Measurements from ENCODE around the gene ARFRP1.
"Not testable (repeated sequence)": the region's sequence is repeated elsewhere in the genome, so short reads cannot be mapped to it uniquely, and the experiment has no call there.

The ARFRP1 gene

DNA sequence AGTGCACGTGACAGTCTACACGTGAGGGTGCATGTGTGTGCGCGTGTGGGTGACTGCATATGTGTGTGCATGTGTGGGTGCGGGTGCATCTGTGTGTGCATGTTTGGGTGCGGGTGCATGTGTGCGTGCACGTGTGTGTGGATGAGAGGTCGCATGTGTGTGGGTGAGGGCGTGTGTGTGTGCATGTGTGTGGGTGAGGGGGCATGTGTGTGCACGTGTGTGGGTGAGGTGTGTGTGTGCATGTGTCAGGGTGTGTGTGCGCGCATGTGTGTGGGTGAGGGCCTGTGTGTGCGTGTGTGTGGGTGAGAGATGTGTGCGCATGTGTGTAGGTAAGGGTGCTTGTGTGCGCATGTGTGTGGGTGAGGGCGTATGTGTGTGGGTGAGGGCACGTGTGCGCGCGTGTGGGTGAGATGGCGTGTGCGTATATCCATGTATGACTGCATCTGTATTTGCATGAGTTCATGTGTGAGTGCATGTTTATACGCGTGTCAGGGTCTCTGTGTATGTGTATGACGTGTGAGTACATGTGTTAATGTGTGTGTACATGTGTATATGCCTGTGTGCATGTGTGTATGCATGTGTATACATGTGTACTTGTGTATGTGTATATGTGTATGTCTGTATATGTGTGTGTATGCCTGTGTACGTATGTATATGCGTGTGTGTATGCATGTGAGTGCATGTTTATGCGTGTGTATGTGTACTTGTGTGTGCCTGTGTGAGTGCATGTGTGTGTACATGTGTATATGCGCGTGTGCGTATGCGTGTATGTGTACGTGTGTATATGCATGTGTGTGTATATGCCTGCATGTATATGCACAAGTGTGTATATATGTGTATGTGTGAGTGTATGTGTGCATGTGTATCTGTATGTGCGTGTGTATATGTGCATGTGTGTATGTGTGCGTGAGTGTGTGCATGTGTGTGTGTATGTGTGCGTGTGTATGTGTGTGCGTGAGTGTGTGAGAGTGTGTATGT is 24.6 kb upstream of the ARFRP1 start:
- DNase-seq (ENCODE audit: low read depth): no peak

DNA sequence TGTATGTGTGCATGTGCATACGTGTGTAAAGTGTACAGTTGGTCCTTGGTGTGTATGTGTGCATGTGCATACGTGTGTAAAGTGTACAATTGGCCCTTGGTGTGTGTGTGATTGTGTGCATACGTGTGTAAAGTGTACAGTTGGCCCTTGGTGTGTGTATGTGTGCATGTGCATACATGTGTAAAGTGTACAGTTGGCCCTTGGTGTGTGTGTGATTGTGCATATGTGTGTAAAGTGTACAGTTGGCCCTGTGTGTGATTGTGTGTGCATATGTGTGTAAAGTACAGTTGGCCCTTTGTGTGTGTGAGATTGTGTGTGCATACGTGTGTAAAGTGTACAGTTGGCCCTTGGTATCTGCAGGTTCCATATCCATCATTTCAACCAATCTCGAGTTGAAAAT is 23.6 kb upstream of the ARFRP1 start:
- no peak for DNase-seq (ENCODE audit: low read depth)

DNA sequence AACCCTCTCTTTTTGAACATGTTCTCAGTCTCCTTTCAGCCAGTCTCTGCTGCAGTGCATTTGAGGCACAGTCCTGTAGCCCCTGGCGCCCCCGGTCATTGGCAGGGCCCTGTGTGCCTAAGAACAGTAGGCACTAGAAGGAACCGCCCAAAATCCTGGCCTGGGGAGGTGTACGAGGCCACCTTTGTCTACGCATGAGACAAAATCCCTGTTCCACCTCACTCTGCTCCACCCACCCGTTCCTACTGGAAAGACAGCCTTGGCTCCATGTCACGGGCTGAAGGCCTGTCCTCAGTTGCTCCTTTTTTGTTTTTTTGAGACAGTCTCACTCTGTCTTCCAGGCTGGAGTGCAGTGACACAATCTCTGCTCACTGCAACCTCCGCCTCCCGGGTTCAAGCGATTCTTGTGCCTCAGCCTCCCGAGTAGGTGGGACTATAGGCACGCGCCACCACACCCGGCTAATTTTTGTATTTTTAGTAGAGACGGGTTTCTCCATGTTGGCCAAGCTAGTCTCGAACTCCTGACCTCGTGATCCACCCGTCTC is 22.5 kb upstream of the ARFRP1 start:
- DNase-seq (ENCODE audit: low read depth): not testable (repeated sequence)

DNA sequence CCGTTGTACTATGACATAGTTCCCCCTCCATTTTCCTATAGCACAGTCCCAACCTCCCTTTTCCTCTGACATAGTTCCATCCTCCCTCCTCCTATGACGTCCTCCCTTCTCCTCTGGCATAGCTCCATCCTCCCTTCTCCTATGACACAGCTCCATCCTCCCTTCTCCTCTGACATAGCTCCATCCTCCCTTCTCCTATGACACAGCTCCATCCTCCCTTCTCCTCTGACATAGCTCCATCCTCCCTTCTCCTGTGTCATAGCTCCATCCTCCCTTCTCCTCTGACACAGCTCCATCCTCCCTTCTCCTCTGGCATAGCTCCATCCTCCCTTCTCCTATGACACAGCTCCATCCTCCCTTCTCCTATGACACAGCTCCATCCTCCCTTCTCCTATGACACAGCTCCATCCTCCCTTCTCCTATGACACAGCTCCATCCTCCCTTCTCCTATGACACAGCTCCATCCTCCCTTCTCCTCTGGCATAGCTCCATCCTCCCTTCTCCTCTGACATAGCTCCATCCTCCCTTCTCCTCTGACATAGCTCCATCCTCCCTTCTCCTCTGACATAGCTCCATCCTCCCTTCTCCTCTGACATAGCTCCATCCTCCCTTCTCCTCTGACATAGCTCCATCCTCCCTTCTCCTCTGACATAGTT is 15.3 kb upstream of the ARFRP1 start:
- DNase-seq (ENCODE audit: low read depth): not testable (repeated sequence)

DNA sequence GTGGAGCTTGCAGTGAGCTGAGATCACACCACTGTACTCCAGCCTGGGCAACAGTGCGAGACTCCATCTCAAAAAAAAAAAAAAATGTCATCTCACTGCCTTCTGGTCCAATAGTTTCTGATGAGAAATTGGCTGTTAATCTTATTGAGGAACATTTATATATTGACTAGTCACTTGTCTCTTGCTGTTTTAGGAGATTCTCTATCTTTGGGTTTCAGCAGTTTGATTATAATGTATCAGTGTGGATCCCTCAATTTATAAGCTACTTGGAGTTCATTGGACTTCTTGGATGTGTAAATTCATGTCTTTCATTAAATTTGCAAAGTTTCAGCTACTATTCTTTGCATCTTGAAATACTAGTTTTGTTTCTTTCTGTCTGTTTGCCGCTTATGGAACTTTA is 11.2 kb upstream of the ARFRP1 start:
- no peak for DNase-seq (ENCODE audit: low read depth)

DNA sequence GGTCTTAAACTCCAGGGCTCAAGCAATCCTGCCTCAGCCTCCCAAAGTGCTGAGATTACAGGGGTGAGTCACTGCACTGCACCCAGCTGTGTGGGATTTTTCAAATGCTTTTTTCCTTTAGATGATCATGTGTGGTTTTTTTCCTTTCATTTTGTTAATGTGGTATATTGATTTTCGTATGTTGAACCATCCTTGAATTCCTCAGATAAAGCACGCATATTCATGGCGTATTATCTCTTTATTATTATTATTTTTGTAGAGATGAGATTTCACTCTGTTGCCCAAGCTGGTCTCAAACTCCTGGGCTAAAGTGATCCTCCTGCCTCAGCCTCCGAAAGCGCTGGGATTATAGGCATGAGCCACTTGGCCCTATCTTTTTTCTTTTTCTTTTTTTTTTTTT is 7.1 kb upstream of the ARFRP1 start:
- DNase-seq (ENCODE audit: low read depth): no peak

DNA sequence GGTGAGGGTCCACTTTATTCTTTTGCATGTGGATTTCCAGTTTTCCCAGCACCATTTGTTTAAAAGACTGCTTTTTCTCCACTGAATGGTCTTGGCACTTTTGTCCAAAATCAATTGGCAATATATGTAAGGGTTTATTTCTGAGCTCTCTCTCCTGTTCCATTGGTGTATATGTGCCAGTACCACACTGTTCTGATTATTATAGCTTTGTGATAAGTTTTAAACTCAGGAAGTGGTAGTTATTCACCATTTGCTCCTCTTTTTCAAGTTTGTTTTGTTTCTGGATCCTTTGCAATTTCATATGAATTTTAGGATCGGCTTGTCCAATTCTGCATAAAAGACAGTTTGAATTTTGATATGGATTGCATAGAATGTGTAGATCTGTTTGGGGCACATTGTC is 4.4 kb upstream of the ARFRP1 start:
- DNase-seq (ENCODE audit: low read depth): no peak

DNA sequence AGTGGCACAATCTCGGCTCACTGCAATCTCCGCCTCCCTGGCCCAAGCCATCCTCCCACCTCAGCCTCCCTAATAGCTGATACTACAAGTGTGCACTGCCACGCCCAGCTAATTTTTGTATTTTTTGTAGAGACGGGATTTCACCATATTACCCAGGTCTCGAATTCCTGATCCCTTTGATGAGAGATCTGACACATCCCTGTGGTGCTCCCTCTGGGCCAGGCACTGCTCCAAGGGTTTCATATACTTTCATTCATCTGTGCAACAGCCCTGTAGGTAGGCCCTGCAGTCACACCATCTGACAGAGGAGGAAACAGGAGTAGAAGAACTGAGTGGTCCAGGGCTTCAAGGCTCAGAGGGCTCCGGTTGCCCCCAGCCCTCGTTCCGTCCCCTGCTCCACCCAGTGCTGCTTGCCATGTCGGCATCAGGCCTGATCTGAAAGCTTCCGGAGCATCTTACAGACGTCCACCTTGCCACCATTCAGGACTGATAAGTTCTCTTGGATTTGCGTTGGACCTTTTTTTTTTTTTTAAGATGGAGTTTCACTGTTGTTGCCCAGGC is 3.4 kb upstream of the ARFRP1 start:
- no peak for DNase-seq (ENCODE audit: low read depth)

GRCh38 chr20:63709149-63709527 is 1.4 kb upstream of the ARFRP1 start:
- DNase-seq (ENCODE audit: low read depth): no peak

DNA sequence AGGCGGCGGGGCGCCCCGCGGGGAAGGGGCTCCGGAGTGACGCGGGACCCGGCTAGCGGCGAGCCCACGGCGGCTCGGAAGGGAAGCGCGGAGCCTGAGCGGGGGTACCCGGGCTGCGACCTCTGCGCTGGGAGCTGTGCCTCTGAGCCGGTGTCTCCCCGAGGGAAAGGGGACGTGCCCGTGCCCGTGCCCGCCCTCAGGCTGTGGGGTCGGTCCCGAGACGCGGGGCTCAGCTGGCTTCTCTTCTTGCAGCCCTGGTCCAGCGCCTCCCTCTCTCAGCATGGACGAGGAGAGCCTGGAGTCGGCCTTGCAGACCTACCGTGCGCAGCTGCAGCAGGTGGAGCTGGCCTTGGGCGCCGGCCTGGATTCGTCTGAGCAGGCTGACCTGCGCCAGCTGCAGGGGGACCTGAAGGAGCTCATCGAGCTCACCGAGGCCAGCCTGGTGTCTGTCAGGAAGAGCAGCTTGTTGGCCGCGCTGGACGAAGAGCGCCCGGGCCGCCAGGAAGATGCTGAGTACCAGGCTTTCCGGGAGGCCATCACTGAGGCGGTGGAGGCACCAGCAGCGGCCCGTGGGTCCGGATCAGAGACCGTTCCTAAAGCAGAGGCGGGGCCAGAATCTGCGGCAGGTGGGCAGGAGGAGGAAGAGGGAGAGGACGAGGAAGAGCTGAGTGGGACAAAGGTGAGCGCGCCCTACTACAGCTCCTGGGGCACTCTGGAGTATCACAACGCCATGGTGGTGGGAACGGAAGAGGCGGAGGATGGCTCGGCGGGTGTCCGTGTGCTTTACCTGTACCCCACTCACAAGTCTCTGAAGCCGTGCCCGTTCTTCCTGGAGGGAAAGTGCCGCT is 749 bp upstream of the ARFRP1 start:
- no peak for DNase-seq (ENCODE audit: low read depth)

DNA sequence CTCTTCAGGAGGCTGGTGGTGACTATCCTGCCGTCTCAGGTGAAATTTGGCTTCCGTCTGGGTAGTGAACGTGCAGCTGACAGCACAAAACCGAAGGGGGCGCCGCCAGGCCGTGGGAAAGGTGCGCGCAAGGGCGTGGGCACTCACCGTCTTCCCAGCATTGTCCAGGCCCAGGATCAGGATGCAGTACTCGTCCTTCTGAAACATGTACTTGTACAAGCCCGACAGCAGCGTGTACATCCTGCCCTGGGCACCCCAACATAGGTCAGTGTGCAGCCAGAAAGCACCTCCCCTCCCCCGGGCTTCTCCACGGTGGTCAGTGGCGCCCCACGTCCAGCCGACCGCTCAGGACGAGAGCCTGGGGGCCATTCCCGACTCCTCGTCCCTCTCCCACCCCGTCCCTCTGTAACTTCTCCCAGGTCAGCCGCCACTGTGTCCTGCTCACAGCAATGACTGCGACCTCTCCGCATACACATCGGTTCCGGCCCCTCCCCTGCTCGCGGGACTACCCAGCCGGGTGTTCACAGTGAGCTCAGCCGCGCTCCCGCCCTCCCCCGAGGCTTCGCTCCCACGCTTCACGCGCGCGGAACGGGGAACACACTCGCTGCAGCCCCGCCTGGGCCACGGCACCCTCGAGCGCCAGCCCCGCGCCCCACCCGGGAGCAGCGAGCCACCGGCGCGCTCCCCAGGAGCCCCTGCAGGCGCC is 771 bp downstream of the ARFRP1 start:
- DNase-seq (ENCODE audit: low read depth): no peak

DNA sequence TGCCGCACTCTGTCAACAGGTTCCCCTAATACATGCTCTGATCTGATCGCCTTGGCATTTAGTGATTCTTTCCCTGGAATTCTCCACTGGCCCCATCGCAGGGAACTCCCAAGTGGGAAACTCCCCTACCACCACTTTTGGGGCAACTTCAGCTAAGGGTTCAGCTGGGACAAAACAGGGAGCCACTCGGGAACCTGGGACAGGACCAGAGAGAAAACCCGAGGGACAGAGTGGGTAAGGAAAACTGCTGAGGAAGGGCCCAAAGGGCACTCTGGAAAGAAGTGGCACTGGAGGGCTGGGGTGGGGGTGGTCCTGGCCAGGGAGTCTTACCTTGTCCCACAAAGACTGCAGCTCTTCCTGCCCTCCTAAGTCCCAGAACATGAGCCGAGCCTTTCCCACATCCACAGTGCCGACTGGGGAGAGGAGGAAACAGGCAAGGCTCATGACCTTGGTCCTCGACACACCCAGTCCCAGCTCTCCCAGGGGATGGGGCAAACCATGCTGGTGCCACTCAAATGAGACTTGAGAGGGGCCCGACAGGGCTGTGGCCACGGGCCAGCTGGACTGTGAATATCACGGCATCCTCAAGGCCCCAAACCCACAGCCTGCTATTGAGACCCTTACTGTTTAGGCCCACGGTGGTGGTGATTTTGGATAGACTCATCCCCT is 1.6 kb downstream of the ARFRP1 start:
- DNase-seq (ENCODE audit: low read depth): no peak

GRCh38 chr20:63705232-63706026 is 2.3 kb downstream of the ARFRP1 start:
- DNase-seq (ENCODE audit: low read depth): no peak

DNA sequence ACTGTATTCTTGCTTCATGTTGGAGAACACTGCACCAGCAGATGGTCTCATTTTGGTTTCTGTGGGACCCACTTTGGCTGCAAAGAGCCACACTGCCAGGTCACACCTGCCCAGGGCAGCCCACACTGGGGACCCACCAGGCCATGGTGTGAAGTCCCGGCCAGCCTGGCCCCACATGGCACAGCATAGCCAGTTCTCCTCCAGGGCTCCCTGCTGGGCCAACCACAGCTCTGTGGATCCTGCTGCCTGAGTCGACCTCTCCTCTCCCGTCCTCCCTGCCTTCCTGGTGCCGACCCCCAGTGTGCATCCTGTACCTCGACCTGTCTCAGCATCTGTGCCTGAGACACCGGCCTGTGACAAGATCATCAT is 3.0 kb downstream of the ARFRP1 start:
- no peak for DNase-seq (ENCODE audit: low read depth)

DNA sequence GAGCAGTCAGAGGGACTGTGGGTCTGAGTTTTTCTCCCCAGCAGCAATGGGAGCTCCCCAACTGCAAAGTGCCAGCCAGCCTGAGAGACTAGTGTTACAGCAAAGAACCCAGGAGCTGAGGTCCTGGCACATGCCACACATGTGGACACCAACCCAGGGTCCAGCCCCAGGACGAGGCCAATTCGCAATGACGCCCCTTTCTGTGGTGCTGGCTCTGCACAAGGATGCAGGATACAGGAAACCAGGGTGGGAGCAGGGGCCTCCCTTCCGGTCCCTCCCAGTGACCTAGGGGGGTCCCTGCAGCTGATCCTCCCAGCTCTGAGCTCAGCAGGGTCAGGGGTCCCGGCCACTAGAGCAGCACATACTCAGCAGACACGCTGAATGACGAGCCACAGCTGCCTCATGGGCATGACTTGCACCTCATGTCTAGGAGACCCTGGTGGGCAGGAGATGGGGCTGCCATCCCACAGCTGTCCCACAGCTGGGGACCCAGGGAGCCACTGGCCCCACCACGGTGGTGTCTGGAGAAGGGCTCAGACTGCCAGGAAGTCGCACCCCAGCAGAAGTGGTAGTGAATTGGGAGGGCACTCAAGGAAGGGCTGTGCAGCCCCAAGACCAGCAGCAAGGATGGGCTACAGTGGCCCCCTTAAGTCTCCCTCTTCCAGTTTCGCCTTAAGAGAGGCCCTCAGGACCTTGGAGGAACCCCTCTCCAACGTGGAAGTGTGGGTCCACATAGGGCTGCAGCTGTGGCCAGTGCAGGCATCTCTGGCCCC is 3.6 kb downstream of the ARFRP1 start:
- DNase-seq (ENCODE audit: low read depth): no peak

GRCh38 chr20:63703471-63703975 is 4.3 kb downstream of the ARFRP1 start:
- no peak for DNase-seq (ENCODE audit: low read depth)

DNA sequence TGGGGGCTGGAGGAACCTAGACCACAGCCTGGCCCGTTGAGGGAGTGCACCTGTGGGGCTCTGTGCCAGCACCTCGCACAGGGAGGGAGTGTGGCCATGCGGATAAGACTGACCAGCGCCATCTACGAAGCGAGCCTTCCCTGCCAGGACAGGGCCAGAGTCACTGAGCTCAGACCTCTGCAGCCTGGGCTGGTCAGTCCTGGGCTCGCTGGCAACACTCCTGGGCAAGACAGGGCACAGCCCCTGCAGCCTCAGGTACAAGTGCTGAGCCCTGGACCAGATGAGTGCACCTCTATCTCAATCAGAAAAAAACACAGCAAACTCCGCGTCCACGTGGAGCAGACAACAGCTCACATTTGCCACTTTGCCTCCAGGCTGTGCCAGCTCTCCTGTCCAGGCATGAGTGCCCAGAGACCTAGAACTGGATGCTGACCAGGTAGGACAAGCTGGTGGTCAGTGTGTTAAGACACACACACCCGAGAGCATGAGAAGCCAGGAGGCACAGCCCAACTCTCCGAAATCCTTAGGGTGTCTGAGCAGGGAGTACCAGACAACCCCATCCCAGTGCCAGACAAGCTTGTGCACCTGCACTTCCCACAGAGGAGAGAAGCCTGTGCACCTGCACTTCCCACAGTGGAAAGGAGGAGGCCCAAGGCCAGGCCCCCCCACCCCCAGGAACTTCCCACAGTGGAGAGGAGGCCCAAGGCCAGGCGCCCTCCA is 4.9 kb downstream of the ARFRP1 start:
- DNase-seq (ENCODE audit: low read depth): no peak

GRCh38 chr20:63702036-63702665 is 5.6 kb downstream of the ARFRP1 start:
- no peak for DNase-seq (ENCODE audit: low read depth)

All from GM04504 (cell line).